Activated CD4-positive, CD25-positive, alpha-beta regulatory T cell treated with anti-CD3 and anti-CD28 coated beads, Interleukin-2, amount 50 U/mL, for 24 hours (primary cell): Measurements from ENCODE around the gene ZNF362.

ENCODE experiments used
- ATAC-seq, 2 donors: fragments of 150-1000 bp; cut with Tn5 transposase; one replicate each; pipeline ENCODE4 v1.10.0; 2021; ENCODE audit warnings: mild to moderate bottlenecking in 1 of 2, moderate library complexity in 1 of 2

ZNF362 gene

DNA sequence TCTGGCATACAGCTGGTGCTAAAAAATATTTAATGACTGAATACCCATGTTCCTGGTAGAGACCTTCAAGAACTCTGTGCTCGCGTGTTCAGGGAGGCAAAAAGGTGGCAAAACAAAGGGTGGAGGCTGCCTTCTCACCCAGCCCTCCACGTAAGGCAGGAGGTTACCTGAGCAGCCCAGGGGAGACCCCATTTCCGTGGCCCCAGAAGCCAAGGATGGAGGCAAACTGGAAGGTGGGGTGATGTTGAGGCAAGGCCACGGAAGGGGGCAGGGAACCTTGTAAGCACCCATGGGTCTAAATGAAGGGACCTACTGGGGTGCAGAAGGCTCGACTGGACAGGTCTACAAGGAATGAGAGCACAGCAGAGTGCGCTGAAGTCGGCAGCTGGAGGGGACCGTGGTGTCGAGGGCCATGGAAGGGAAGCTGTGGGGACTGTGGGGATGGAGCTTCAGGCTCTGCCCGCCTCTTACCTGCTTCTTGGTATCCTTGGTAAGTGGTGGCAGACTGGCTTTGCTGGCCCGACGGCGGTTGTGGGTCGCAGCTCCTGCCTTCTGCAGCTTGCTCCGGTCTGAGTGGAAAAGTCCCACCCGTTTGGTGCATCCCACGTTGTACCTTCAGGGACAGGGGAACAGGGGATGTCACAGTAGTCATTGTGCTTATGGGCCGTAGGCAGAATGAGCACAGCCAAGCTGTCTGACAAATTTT, 73.5 kb downstream of the ZNF362 start:
- no peak for ATAC-seq

DNA sequence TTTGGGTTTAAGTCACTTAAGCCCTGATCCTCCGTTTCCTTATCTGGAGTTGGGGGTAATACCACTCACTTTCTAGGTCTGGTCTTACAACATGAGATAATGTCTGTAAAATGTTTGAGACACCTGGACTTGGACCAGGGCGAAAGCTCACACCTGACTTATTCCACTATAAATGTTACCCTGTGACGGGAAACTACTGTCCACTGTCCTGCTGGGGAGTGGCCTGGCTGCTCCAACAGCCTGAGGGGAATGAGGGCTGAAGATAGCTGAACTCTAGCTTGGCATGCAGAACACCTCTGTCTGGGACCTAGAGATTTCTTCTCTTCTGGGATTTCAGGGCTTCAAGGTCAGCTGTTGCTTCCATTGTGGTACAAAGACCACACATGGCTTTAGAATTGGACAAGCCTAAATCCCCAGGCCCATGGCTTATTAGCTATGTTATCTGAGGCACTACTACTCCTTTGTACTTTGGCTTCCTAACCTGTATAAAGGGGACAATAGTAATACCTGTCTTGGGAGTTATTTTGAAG, 74.1 kb downstream of the ZNF362 start:
- no peak for ATAC-seq

DNA sequence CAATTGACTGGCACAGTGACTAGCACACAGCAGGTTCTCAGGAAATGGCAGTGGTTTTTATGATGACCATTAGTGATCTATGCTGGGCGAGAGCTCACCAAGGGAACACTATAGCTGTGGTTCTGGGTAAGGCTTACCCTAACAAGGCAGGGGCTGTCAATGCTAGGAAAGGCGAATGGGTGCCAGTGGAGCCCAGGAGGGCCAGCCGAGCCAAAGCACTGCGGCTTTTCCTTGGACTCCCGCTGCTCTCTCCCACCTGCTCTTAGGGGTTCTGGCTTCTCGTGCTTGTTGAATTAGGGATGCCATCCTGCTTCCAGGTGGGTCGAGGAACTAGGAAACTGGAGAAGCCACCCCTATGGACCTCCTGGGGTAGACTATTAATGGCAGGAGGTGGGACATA, 74.6 kb downstream of the ZNF362 start:
- no peak for ATAC-seq

DNA sequence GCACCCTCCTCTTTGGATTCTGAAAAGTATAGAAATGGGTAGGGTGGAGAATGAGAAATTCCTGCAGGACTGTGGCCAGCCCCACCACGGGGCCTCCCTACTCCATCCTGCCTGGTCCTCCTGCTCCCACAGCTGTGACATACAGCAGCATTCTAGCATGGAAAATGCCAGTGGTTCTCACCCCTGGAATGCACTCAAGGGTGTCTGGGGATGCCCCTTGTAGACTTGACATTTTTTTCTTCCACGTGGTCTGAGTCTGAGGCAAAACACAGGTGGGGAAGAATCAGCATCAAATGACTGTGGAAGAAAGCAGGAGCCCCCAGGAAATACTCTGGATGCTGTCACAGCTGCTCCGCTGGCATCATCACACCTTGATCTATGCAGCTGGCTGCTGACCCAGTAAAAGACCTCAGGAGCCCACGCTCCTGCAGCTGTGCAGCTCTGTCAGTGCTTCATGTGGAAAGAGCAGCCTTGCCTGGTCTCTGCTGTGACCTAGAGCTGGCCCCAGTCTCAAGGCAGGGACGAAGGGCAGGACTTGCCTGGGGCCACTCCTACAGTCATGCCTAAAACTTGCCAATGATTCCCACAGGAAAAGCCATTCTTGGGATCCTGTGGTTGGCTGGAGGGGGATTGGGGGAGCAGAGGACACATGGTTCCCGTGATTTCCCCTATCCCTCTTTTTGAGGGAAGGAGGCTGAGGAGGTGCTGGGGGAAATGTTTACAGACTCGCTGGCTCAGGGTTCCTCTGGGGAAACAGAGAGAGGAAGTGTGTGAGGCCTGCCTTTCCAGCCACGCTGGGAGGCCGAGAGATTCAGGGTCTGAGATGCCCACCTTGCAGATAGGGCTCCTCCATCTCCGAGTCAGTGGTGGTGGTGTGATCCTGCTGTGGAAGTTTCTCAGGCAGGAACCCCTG, 75.4 kb downstream of the ZNF362 start:
- no peak for ATAC-seq

DNA sequence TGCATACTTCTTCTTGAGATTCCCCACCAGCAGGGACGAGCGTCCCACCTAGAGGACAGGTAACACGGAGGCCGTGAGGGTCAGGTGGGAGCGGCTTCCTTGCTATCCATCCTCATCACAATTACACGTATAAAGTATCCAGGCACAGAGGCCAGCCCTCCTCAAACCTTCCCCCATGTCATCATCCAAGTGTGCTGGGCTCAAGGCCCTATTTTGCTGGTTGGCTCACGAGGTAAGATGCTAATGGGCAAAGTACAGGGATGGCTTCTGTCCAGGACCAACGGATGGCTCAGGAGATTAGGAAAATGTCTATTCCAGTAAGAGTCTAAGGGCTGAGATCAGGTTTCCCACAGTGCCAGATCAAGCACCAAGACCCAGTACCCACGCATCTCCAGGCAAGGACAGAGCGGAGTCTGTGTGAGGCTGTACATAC, 76.1 kb downstream of the ZNF362 start:
- no peak for ATAC-seq

DNA sequence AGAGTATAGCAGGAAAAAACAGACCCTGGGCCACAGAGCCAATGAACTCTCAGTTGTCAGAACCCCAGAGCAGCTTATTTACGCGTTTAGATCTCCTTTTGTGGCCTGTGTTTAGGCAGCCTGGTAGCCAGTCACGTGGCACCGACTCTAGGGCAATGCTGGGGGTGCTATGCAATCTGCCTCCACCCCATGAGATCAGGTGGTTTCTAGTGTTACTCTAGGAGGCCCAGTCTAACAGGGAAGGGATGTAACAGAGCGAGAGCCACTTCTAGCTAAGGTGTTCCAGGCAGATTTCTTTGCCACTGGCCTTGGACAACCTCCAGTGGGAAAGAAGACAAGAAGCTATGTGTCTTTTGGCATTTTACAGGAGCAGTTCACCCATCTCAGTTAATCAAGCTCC, 76.6 kb downstream of the ZNF362 start:
- ATAC-seq: no peak

DNA sequence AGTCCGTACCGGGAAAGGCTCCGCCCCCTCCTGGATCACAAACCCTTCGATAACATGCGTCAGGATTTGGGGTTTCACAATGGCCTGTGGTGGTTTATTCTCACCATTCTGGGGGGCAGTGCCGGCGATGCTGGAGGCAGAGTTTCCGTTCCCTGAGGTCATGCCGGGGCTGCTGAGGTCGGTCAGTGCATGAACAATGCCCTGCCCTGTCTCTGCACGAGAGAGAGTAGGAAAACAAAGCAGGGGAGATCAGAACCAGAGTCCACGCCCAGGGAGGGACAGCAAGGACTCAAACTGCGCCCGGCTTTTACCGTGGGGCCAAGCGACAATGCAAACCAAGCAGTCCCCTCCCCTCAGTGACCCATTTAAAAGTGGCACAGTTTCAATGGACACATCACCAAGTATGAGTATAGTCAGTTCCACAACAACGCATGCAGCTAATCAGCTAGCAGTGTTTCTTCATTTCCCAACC, 77.8 kb downstream of the ZNF362 start:
- no peak for ATAC-seq

DNA sequence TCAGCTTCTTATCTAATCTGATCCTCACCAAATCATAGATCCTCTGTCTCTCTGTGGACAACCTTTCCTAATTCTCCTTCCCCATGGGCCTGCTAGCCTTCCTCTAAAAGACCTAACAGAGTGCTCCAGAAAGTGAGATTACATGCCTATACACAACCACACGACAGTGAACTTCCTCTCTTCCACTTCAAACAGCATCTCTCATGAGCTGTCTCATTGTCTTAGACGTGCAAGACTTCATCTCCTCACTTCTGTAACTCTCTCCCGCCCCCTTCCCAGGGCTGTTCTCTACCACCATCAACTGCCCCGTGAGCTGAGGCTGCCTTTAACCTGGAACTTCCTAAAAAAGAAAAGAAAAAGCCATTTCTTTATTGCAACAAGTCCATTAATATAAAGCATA, 78.7 kb downstream of the ZNF362 start:
- ATAC-seq: no peak

DNA sequence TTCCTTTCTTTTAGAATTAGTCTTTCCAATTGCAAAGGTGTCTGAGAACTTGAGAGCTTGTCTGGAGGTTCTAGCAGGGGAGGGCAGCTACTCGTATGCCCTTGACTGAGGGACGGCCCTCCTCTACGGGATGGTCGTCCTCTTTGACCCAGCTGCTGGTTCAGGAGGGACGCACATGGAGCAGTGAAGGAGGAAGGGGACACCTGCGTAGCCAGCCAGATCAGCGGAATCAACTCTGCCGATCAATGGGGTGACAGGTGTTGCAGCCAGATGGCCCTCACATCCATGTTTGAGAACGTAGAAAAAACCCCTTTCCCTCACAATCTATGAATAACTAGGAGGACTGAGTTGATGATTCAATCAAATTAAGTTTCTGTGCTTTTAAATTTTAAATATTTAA, 80.3 kb downstream of the ZNF362 start:
- ATAC-seq: no peak

DNA sequence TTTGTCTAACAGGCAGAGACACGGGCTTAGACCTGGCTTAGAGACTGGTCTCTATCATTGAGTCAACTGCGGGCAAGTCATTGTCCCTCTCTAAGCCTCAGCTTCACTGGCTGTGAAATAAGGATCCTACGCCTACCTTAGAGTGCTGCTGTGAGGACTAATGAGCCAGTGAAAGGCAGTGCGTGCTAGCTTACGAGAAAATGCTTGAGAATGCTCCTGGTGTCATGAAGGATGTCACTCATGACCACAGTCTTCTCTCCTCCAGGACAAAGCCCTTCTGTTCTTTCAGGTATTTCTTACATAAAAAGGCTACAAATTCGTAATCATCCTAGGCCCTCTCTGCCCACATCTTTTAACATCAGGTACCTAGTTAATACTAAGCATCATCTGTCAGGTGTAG, 81.1 kb downstream of the ZNF362 start:
- no peak for ATAC-seq

DNA sequence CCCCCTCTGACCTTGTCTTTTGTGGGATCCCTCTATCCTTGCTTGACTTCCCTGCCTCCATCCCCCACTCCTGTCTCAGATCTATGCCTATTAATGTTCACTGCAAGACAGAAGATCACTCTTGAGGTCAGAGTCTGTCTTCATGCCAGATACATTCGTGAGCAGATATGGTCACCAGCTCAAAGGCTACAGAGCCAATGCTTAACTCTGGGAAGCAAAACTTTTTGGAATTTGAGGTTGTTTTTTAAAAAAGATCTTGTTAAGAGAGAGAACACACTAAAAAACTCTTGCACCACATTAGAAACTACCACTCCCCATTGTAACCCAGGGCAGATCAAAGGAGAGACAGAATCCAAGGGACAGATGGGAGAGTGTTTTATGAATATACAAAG, 81.8 kb downstream of the ZNF362 start:
- no peak for ATAC-seq

DNA sequence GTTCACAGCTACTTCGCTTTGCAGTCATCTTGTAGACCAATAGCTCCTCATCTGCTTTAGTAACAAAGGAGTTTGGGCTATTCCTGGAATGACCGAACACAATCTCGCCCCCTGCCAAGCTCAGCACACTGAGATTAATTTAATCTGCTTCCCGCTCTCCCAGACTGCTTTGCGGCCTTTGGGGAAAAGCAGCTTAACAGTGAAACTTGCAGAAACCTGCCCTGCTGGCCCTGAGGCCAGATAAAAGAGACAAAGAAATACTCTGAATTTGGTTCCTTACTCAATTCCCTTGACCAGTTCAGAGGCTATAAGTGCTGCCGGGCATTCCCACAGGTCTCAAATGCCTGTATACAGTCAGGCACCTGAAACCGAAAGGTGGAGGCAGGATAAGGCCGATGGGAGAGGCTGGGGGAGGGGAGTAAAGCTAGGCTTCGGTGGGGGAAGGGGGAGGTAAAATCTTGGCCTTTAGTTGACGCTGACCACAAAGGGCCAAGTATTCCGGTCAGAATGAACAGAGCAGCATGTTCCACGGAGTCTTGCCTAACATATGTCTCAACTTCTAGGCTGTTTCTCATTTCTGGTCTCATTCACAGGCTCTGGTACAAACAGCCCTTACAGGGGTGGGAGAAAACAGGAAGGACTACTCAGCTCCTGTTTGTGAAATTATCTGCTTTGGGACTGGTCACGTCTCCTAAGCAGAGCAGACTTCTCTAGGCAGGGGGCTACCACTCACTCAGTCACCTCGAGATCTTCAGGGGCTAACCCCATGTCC, 82.3 kb downstream of the ZNF362 start:
- no peak for ATAC-seq

DNA sequence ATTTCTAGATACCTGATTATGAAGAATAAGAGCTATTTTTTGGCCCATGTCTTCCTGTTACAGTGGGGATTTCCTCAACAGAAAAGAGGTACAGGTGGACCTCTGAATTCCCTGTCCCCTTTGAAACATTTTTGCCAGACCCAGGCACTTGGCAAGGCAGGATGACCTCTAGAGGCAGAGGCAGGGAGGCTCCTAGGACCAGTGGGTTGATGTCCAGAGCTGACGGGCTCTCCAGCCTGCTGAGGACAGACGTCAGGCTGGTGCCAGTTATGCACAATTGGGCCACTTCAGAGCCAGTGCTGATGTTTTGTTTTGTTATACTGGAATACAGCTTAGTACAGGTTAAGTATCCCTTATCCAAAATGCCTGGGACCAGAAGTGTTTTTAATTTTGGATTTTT, 83.1 kb downstream of the ZNF362 start:
- ATAC-seq: no peak

DNA sequence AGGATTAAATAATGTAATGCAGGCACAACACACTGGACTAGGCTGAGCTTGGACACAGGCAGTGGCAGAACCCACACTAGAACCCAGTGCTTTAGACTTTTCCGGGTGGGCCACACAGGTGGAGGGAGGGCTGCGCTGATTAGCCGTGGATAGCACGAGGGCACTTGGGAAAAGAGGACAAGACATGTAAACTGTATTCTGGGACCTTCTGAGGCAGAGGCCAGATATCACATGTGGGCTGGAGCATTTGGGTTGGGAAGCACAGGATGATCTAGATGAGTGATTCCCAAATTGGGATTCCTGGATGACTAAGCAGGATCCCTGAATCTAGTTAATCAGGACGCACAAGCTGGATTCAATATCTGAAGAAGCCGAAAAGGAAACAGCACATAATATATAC, 84.9 kb downstream of the ZNF362 start:
- ATAC-seq: no peak

DNA sequence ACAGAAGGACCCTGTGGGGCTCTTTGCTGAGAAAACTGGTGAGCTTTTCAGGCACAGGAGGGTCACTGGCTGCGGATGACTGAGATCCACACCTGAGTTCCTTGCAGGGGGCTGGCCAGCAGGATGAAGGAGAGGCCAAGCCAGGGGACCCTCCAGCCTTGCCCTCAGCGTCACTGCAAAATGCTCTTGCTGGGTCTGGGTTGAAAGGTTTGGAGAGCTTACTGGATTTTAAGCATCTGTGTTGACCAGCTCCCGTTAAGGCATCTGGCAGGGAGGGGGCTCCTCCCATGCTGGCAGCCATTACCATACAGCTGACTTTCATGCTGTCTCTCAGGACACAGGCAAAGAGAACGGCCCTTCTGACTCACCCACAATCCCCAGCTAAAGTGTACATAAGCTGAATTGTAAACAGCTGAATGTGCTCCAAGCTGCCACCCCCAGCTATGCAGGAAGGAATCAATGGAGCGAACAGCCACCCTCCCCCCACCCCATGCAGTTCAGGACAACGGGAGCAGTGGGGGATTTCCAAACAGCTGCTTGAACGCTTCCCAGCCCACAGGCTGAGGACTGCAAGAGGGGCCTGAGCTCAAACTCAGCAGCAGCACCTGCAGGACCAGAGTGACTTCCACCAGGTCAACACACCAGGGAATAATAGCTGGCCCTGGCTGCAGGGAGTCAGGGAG, 85.9 kb downstream of the ZNF362 start:
- ATAC-seq: no peak

DNA sequence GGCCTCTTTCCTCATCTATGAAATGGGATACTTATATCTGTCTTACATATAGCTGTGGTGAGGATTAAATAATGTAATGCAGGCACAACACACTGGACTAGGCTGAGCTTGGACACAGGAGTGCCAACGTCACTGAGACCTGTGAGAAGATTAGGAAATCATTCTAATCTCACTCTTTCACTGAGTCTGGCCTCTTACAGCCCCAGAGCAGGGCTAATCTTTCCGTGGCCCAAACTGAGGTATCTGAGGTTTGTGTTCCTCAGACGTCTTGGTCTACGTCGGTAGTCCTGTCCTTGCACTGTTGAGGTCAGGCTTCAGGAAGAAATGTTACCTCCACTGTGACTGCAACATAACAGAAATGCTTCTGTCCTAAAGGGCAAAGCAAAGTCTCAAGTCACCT, 87.2 kb downstream of the ZNF362 start:
- ATAC-seq: no peak

DNA sequence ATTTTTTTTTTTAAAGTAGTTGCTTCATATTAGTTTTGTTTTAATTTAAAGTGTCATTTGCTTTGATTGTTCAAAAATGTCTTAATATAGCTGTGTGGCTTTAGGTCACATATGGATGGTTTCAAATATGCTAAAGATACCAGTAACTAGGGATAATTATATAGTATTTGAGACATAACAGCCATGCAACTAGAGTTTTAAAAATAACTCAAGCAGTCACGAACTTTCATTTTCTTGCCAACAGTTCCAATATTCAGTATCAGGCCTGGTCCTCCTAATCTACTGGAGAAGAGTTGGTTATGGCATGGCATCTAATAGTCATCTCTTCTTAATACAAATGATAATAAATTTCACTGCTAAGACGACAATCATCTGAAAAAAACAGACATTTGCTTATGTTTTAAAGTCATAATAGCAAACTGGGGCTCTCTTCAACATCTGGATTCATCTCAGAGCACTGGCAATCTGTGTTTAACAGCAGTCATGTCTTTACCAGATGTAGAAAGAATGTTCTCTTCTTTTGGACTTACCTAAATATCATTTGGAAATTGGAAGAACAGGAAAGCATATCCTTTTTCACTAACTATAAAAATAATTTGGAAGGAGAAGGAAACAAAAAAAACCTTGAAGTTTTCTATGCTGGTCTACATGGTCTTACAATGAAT, 88.7 kb downstream of the ZNF362 start:
- ATAC-seq: no peak

DNA sequence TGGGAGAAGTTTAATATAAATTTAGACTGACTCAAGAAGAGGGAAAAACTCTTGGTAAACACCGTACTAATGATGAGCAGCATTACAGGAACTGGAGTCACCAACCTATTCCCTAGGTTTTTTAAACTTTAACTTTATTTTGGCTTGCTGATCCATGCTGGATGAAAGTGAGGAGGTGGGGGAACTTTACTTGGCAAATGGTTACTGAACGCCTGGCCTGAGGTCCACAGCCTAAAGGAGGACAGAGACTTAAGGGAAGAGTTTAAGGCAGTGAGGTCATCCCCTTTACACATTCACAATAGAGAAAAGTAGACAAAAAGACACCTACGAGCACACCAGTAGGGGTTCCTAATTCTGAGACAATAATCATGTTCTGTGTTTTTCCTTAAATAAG, 90.2 kb downstream of the ZNF362 start:
- ATAC-seq: no peak

DNA sequence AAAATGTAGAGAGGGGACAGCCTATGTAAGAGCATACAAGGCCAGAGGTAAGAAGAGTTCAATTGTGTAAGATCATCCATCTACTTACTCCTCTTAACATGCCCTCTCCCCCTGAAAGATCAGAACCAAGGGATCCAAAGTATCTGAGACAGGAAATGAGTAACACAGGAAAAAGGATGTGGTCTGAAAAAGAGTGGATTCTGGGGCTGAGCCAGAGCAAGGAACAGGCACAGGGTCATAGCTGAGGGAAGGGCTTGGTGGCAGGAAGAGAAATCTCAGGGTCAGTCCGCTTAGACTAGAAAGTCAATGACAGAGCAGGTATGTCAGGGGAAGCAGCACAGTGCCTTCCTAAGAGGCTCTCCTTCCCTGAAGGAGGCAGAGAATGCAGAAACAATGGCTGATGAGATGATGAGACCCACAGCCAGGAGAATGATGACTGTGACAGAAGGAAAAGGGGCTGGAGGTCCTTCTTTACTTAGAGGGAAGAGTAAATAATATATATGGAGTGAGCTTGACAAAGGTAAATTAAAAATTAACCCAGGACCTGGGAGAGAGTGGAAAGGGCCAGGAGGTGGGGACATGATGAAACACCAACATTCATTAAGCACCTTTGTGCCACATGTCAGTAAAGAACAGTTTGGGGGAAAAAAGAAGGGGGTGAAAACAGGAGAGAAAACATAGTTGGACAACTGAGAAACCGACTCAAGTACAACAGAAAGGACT, 90.8 kb downstream of the ZNF362 start:
- no peak for ATAC-seq

DNA sequence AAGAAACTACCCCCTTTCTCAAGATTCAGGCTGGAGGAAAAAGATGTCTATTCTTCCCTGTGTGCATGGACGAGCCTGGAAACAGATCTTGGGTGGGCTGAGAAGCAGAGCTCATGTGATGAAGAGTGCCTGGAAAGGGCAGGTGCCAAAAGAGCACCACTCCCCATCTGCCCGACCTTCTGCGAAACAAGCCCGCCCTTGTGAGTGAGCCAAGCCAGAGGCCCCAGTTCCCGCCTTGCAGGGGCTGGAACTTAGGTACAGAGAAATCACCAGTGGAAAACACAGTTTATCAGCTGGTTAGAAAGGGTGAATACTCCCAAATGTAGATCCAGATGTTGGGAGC, 91.3 kb downstream of the ZNF362 start:
- no peak for ATAC-seq

DNA sequence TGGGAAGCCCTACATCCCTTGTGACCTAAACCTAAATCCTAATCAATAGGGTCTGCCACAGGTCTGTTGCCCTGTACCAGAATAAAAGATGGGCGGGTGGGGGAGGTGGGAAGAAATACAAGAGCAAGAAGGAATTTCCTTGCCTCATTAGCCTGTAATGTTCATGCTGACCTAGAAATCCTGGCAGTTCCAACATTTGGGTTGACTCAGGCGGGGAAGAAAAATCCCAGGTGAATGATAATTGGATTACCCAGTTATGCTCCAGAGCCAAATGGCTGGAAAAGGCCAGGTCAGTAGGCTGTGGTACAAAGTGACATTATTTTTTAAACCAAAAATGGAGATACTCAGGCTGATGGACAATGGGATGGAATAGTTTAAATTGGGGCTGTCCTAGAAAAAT, 91.9 kb downstream of the ZNF362 start:
- no peak for ATAC-seq
